Activated naive CD4-positive, alpha-beta T cell treated with anti-CD3 and anti-CD28 coated beads, Interleukin-2, amount 10 ng/mL, durations not matched to agents 5 hours and 36 hours (primary cell): ENCODE data around the gene MECP2. TPM values are rescaled to one million over a fixed set of nuclear protein-coding genes. Genes with fewer than 3 reads are reported as not detected.

ENCODE experiments used
- microRNA-seq: library from miRNA; unstranded; fragments of <30 nt; microRNA quantifications from one replicate; pipeline ENCODE4 v1.2.0, GENCODE V29; 2022; ENCODE audit warnings: borderline microRNAs expressed, borderline replicate concordance
- total RNA-seq, 2 experiments: library from RNA; stranded (reverse); gene quantifications; one replicate each; pipeline ENCODE4 v1.2.3, GENCODE V29; 2021

The MECP2 gene
- 10 to 100 TPM; 59.6 to 61.8 TPM for total RNA-seq

DNA sequence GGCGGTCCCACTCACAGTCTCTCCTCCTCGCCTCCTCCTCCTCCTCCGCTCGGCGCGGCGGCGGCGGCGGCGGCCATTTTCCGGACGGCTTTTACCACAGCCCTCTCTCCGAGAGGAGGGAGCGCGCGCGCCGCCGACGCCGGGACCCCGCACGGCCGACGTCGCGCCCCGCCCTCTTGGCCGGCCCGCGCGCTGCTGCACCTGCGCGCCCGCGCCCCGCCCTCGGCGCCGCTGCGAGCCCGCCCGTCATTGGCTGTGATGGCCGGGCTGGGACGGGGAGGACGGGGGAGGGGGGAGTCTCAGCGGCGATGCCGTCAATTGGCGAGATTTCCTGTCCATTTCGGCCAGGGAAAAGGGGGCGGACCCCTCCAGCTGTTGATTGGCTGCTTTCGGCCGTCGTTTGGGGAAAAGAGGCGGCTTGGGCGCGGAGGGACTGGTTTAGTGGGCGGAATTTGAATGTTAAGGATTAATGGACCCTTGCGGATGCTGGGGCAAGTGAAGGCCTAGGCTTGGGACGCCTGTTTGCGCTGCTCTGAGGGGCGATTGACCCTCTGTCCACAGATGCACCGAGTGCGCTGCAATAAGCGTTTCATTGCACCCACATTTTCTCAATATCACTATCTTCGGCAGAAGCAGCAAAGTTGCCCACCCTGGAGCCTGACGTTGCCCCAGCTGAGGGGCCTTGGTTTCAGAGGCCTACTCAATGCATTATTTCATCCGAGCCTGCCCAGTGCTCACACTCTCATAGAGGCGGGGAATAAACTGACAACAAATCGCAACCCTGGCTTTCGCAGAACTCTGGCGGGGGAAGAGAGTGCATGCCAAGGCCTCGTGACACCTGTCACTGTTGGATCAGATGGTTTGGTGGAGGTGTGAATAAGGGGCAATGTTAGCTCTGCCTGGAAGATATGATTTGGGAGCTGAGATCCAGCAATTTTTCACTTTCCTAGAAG lies at the start of gene MECP2:
Gene MECP2 (minus strand): TSS at position 129 of the 953 bp plus-strand sequence.

GRCh38 chrX:154144010-154144409 lies 46.5 kb upstream of the MECP2 start, which contains the start of gene OPN1LW:
Gene OPN1LW, plus strand, starts transcription at chrX:154144243. Its CDS starts 41 bp downstream, at chrX:154144284.

DNA sequence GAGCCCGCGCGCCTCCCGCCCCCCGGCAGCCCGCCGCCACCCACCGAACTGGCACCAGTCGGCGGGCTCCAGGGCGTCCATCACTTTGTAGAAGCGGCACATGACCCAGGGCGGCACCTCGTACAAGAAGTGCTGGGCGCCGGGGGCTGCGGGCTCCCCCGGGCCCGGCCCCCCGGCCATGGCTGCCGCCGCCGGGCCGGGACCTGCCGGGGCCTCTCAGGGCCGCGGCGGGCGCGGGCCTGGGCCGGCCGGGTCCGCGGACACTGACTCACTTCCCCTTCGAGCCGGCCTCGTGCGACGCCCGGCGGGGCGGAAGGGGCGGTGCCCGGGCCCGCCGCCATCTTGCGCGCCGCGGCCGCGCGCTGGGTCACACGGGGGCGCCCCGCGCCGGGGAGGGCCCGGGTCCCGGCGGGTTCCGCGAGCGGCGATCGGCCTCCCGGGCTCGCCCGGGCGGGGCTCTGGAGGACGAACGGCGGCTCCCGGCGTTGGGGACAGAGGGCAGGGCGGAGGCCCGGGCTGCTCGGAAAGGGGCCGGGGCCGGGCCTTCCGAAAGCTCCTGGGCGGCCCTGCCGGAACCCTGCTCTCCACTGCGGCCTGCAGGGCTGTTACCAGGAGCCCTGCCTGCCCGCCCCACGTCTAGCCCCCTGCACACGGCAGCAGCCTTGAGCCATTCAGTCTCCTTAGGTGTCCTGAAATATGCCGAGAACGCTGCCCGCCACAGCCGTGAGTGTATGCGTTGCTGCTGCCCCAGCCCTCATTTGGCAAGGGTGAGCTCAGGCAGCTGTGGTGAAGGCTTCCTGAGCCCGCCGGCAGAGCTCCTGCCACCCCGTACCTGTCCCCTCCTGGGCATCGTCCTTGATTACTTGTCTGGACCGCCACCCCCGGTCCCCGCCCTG lies 77.6 kb downstream of the MECP2 start, which contains the start of gene IRAK1:
Gene IRAK1 (minus strand): TSS at position 270 of the 896 bp plus-strand sequence. CDS start 90 bp downstream, at position 180.

DNA sequence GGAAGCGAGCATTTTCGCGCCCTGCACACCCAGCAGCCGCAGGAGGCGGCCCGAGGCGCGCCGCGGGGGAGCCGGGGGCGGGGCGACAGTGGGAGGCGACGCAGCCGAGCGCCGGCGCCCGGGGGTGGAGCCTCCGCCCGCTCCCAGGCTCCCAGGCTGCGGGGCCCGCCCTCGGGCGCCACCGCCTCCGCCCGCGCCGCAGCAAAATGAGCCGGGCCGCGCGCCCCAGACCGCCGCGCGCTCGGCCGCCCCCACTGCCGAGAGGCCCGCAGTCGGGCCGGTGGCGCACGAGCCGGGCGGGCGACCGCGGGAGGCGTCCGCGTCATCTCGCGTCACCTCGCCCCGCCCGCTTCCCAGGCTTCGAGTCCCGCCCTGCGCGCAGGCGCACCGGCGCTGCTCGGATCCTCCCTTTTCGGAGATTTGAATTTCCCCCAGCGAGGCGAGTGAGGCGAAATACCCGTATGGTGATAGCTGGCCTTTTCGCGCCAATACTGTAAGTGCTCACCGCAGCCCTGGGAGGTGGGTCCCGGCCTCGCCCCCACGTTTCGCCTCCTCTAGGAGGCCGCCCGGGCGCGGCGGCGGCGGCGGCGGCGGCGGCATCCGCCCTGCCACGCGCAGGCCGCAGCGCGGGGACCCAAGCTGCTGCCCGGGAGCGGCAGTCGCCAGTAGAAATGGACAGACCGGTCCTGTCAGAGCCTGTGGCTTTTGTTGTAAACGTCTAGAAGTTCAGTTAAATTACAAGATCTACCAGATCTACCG lies 125.0 kb downstream of the MECP2 start, which contains the start of gene TMEM187:
Gene TMEM187 (plus strand): TSS at position 387 of the 759 bp plus-strand sequence. CDS start 9,309 bp downstream, outside the sequence.

Small RNA genes within 50 kb of the gene (microRNA-seq; reads per million reads assigned to microRNA genes)
- gene MIR3202-1 (not detected), gene MIR3202-2 (not detected), gene MIR718 (not detected)

Other genes with a start within 250 kb of the MECP2 start
- gene L1CAM, start 211.5 kb downstream of the MECP2 start, total RNA-seq: 1 to 10 TPM in 1 of 2 experiments, under 1 TPM in 1; 0.55 to 2.4 TPM
- not detected for gene AVPR2, start 193.0 kb downstream of the MECP2 start, total RNA-seq
- gene ARHGAP4, start 171.5 kb downstream of the MECP2 start, total RNA-seq: 100 to 1,000 TPM; 343 to 353 TPM
- gene NAA10, start 162.7 kb downstream of the MECP2 start, total RNA-seq: 10 to 100 TPM; 70.8 to 79.0 TPM
- 10 to 100 TPM; 27.1 to 28.6 TPM for gene RENBP, start 153.1 kb downstream of the MECP2 start, total RNA-seq
- 10 to 100 TPM; 85.2 to 94.5 TPM for gene HCFC1, start 125.9 kb downstream of the MECP2 start, total RNA-seq
- 10 to 100 TPM; 10.5 to 10.7 TPM for gene TMEM187, start 125.0 kb downstream of the MECP2 start, total RNA-seq
- gene IRAK1, start 77.8 kb downstream of the MECP2 start, total RNA-seq: 10 to 100 TPM; 97.9 to 99.2 TPM
- not detected for gene OPN1LW, start 46.5 kb upstream of the MECP2 start, total RNA-seq
- not detected for gene OPN1MW, start 84.9 kb upstream of the MECP2 start, total RNA-seq
- not detected for gene OPN1MW2, start 122.0 kb upstream of the MECP2 start, total RNA-seq
- gene OPN1MW3, start 159.9 kb upstream of the MECP2 start, total RNA-seq: not detected
- gene TEX28, start 197.4 kb upstream of the MECP2 start, total RNA-seq: not detected
- gene TKTL1, start 198.1 kb upstream of the MECP2 start, total RNA-seq: 1 to 10 TPM; 3.0 to 4.1 TPM